ENCODE results near the gene HSPA12A.
"Not testable (repeated sequence)": the region's sequence is repeated elsewhere in the genome, so short reads cannot be mapped to it uniquely, and the experiment has no call there.

The HSPA12A gene

DNA sequence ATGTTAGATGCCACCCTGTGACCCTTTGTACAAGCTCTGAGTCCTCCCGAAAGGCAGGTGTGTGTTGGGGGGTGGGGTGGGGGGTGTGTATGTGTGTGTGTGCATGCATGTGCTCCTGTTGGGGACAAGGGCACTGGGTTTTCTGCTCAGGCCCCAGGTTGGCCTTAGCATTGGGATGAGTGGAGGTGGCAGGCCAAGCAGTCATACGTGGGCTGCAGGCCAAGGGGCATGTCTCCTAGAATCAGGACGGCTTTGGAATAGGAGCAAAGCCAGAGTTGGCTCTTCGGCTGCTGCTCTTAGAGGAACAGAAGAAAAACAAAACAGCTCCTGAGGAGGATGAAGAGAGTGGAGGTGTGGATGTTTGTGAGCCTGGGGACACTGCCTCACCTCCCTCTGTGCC, 26.0 kb downstream of the HSPA12A start:
- in situ Hi-C loops (cut with HindIII; ENCODE audit: low pct_ligation_motif_present, low sequenced_read_pairs): no loop called here
- no peak overlapping the region for H3K4me3 ChIP-seq (ENCODE audit: low read depth, low read length)
- DNase-seq: no peak
- no peak for TF ChIP-seq CTCF (IDR thresholded peaks at IDR 0.05; ENCODE audit: low read depth, low read length, missing control alignments)
- no peaks in the 10 kb centered on the region for H3K27me3 ChIP-seq (replicated peaks)
- H3K36me3 ChIP-seq (replicated peaks): no peaks in the 10 kb centered on the region
- no peak overlapping the region for H3K27ac ChIP-seq

DNA sequence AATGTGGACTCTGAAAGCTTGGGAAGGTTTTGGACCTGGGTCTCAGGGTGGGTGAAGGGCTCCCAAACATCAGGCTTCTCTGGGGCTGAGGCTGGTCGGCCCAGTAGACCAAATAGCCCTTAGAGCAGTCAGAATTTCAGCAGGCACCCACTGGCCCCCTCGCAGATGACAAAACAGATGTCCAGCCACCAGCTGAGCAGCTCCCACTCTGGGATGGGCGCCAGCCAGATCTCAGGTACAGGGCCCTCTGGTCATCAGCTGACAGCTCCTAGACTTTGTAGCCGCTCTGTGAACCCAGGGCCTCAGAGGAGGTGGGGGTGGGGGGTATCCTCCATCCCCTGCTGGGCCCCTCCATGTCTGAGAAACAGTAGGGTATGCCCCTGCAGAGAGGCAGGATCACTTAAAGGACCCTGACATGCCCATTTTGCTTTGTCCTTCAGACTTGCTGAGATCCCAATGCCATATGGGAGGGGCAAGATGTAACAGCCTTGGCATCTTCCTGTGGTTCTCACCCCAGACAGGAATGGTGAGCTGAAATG, 26.5 kb downstream of the HSPA12A start:
- Histone ChIP-seq H3K36me3 (replicated peaks) (no peaks in the 10 kb centered on the region), H3K4me3 (ENCODE audit: low read depth, low read length) (no peak overlapping the region), H3K27me3 (replicated peaks) (no peaks in the 10 kb centered on the region), H3K27ac (no peak overlapping the region)
- TF ChIP-seq CTCF (IDR thresholded peaks at IDR 0.05; ENCODE audit: low read depth, low read length, missing control alignments): no peak
- no peak for DNase-seq
- in situ Hi-C loops (cut with HindIII; ENCODE audit: low pct_ligation_motif_present, low sequenced_read_pairs): no loop called here

DNA sequence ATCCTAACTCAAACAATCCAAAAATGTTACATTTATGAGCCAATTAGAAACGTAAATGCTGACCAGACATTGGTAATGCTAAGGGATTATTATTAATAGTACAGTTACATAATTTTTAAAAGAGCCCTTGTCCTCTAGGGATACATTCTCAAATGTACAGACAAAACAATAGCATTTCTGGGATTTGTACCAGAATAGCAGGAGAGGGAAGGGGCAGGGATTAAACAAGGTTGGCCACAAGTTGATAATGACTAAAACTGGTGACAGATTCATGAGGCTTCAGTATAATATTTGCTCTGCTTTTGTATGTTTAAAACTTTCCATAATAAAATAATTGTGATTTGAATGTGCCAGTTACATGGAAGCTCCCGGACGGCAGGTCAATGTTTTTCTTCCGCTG, 27.0 kb downstream of the HSPA12A start:
- no peak for TF ChIP-seq CTCF (IDR thresholded peaks at IDR 0.05; ENCODE audit: low read depth, low read length, missing control alignments)
- in situ Hi-C loops (cut with HindIII; ENCODE audit: low pct_ligation_motif_present, low sequenced_read_pairs): no loop called here

DNA sequence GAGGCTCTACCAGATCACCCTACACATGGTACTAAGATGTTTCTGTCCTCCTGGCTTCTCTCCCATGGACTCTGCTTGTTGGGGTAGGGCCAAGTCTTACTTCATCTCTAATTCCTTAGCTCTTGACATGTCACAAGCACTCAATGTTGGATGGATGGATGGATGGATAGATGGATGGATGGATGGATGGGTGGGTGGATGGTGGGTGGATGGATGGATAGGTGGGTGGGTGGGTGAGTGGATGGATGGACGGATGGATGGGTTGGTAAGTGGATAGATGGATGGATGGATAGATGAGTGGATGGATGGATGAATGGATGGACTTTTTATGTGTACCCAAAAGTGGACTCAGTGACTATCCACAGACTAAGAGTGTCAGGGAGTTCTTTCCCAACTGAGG, 28.5 kb downstream of the HSPA12A start:
- DNase-seq: no peak
- TF ChIP-seq CTCF (IDR thresholded peaks at IDR 0.05; ENCODE audit: low read depth, low read length, missing control alignments): no peak
- no peak overlapping the region for H3K27ac ChIP-seq
- no peaks in the 10 kb centered on the region for H3K27me3 ChIP-seq (replicated peaks)
- no peak overlapping the region for H3K4me3 ChIP-seq (ENCODE audit: low read depth, low read length)
- no peaks in the 10 kb centered on the region for H3K36me3 ChIP-seq (replicated peaks)
- in situ Hi-C loops (cut with HindIII; ENCODE audit: low pct_ligation_motif_present, low sequenced_read_pairs): no loop called here

More for the DNA sequence above, 27.0 kb downstream of the HSPA12A start:
- no peak overlapping the region for H3K4me3 ChIP-seq (ENCODE audit: low read depth, low read length)
- H3K27ac ChIP-seq: no peak overlapping the region
- no peaks in the 10 kb centered on the region for H3K36me3 ChIP-seq (replicated peaks)
- H3K27me3 ChIP-seq (replicated peaks): no peaks in the 10 kb centered on the region
- DNase-seq: no peak

- TF ChIP-seq CTCF (IDR thresholded peaks at IDR 0.05; ENCODE audit: low read depth, low read length, missing control alignments): no peak
- H3K27me3 ChIP-seq (replicated peaks): no peaks in the 10 kb centered on the region
- DNase-seq: no peak
- H3K27ac ChIP-seq: no peak overlapping the region
- no peaks in the 10 kb centered on the region for H3K36me3 ChIP-seq (replicated peaks)
- H3K4me3 ChIP-seq (ENCODE audit: low read depth, low read length): no peak overlapping the region
- in situ Hi-C loops (cut with HindIII; ENCODE audit: low pct_ligation_motif_present, low sequenced_read_pairs): no loop called here
Measured at GRCh38 chr10:116712989-116713543, 29.3 kb downstream of the HSPA12A start.

- no peak for TF ChIP-seq CTCF (IDR thresholded peaks at IDR 0.05; ENCODE audit: low read depth, low read length, missing control alignments)
- DNase-seq: no peak
- no peak overlapping the region for H3K4me3 ChIP-seq (ENCODE audit: low read depth, low read length)
- no peaks in the 10 kb centered on the region for H3K36me3 ChIP-seq (replicated peaks)
- H3K27me3 ChIP-seq (replicated peaks): no peaks in the 10 kb centered on the region
- H3K27ac ChIP-seq: no peak overlapping the region
- in situ Hi-C loops (cut with HindIII; ENCODE audit: low pct_ligation_motif_present, low sequenced_read_pairs): no loop called here
Measured at GRCh38 chr10:116712519-116712918, 29.8 kb downstream of the HSPA12A start.

DNA sequence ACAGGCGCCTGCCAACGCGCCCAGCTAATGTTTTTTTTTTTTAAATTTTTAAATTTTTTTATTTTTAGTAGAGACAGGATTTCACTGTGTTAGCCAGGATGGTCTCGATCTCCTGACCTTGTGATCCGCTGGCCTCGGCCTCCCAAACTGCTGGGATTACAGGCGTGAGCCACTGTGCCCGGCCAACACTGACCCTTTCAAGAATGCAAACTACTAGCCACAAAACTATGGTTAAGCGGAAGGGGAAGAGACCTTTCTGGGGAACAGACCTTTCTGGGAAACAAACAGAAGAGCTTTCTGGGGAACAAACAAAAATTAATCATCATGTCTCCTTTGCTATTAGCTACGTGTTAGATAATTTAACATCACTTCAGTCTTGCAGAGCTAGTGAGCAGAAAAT, 30.6 kb downstream of the HSPA12A start:
- DNase-seq; H3K27me3 ChIP-seq (replicated peaks); H3K27ac ChIP-seq; H3K4me3 ChIP-seq (ENCODE audit: low read depth, low read length); H3K36me3 ChIP-seq (replicated peaks); in situ Hi-C loops (cut with HindIII; ENCODE audit: low pct_ligation_motif_present, low sequenced_read_pairs): not testable (repeated sequence)
